GM21825 (cell line): ENCODE measurements around the gene AVPR2.

Experiments used
- ATAC-seq: cut with Tn5 transposase; IDR thresholded peaks from one replicate; pipeline ENCODE4 v1.9.1; 2021; ENCODE audit warnings: mild to moderate bottlenecking, moderate library complexity; ENCODE audit not compliant: unreplicated experiment

AVPR2 gene

DNA sequence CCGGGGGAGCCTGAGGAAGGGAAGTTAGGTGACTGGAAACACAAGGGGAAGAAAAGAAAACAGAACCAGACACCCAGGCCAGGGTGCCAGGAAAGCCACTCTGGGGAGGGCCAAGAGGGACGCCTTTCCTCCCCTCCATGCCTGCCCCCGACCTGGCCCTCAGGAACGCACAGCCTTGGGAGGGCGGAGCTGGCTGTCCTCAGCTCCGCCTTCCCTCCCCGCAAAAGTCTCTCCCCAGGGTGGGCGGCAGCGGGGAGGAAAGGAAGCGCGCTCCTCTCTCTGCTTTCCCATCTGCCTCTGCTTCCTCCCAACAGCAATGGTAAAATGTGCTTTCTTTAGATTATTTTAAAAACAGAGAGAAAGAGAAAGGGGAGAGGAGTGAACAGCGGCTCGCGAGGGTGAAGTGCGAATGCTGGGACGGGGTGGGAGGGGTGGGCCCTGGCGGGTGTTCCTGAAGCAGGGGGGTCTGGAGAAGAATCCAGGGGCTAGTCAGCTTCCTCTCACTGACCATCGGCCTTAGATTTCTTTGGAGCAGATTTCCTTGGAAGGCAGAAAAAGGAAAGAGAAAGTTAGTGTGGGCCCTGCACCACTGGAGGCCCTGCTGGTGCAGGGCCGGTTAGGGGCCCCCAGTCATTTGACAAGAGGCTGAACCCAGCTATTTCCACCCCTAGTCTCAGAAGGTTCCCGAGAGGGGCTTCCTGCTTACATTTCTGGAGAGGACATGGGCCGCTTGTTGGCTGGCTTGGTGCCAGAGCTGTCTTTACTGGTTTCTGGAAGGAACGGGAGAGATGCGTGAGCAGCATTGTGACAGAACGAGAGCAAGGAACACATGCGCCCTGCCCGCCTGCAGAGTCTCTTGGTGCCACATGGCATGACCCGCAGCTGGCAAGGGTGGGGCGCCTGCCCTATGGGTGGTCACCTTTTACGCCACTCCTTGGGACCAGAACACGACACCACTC is 44.7 kb downstream of the AVPR2 start:
- ATAC-seq, result no peak

DNA sequence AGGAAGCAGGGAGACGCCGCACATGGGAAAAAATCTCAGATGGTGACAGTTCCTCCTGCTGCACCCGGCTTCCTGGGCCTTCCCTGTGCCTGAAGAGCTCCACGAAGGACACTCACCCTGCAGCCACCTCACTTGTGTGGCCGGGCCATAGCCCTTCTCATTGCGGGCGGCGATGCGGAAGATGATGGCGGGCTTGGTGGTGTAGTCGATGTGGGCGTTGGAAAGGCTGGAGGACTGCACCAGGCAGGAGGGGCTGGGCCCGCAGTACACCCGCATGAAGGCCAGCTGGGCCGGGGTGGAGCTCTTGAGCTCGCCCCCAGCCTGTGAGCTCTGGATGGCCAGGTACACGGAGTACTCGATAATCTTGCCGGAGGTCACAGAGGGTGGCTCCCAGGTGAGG is 45.7 kb downstream of the AVPR2 start:
- no peak for ATAC-seq

DNA sequence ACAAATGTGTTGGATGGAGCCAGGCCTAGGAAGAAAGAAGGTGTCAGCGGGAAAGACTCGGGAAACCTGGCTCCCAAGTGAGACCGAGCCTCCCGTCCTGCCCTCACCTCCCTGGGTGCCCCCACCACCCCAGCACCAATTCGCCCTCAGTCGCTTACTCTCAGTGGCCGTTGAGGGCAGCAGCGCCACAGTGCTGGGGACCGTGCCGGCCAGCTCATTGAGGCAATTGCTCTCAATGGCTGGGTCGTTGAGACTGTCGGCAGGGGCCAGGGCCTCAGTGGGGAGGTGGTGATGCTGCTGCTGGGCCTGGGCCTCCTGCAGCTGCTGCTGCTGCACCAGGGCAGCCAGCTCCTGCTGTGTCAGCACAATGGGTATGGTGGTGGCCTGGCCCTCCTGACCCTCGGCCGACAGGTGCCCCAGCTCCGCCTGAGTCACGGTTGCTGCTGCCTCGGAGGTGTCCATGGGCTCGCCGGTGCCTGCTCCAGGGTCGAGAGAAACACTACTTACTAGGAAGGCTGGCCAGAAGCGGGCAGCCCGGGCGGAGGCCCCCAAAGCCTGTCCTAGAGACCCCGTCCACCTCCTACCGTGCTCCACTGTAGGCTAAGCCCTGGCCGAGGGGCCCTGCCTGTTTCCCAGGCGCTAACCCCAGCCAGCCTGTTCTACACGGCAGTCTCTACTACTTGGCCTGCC is 47.4 kb downstream of the AVPR2 start:
- ATAC-seq, result no peak

DNA sequence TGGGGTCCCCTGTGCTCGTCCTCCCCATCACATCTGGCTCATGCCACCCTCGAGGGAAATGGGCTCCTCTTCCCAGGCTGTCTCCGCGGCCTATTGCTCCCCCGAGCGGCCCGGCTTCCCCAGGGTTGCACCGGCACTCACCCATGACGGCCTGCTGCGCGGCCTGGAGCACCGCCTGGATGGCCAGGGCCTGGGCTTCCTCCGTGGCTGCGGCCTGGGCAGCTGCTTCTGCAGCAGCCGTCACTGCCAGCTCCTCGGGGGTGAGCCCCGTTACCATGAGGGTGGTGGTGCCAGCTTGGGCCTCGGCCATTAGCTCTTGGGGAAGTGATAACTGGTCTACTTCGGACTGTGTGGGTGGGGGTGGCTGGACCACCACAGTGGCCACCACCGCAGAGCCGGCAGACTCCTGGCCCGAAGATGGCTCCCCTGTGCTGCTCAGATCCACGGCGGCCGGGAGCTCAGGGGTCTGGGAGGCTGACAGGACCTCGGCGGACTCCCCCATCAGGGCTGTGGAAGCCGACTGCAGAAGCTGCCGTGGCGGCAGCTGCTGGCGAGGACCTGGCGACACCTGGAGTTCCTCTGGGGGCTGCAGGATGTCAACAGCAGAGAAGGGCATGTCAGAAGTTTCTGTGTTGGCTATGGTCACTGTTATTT is 48.0 kb downstream of the AVPR2 start:
- ATAC-seq, result no peak

DNA sequence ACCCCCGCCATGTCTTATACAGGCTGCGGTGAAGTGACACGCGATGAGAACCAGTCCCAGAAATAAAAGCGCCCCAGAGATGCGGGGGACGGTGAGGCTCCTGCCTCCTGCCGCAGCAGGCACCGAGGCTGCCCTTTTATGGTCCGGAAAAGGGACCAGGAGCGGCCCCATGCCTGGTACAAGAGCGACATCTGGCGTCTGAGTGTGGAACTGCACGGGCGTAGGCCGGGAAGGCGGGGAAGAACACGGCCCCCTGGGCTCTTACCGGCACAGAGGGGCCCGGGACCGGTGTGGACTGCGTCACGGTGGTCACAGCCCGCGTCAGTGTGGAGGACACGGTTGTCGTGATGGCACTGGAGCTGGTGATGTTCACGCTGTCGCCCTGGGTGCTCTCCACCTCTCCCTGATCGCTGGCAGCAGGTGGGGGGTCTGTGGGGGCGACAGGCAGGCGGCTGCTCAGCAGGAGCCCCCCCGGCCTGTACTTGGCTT is 48.9 kb downstream of the AVPR2 start:
- ATAC-seq, result no peak

DNA sequence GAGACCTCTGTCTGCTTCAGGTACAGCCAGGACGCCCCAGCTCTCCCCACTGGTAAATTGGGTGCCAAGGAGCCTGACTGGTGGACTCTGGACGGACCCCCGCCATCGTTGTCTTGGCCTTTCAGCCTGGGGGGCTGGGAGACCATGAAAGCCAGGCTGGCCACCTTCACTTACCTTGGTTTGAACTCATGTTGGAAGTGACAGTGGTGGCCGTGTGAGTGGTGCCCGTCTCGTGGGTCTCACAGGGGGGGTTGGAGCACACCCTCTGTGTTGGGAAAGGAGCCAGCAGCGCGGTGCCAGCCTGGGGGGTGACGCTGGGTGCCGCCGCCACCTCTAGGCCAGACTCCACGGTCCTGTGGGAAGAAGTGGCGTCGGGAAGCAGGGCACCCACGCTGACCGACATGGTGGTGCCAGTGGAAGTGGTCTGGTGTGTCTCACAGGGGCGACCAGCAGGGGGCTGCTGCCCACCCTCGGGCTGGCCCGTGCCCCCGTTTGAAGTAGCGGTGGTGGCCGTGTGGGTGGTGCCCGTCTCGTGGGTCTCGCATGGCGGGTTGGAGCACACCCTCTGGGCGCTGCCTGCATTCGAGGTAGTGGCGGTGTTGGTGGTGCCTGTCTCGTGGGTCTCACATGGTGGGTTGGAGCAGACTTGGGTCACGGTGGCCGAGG is 49.6 kb downstream of the AVPR2 start:
- ATAC-seq, result no peak

DNA sequence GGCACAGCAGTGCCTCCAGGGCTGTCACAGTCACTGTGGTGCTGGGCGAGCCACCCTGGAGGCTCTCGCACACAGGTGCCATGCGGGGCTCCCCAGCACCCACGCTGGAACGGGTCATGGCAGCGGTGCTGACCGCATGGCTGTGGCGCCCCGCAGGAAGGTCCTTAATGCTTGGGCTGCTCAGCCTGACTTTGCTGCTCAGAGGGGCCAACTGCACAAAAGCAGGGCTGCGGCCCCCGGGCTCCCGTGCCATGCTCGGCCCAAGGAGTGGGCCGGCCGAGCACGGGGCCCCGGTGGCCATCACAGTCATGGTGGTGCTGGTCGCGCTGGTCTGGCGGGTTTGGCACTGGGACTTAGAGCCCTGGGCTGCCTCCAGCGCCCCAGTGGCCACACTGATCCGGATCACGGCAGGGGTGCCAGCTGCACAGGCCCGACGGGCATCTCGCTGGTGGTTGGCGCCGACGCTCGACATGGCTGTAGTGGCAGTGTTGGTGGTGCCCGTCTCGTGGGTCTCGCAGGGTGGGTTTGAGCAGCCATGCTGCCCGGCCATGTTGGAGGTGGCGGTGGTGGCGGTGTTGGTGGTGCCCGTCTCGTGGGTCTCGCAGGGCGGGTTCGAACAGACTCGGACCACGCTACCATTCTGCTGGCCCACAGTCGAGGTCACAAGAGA is 50.2 kb downstream of the AVPR2 start:
- no peak for ATAC-seq

DNA sequence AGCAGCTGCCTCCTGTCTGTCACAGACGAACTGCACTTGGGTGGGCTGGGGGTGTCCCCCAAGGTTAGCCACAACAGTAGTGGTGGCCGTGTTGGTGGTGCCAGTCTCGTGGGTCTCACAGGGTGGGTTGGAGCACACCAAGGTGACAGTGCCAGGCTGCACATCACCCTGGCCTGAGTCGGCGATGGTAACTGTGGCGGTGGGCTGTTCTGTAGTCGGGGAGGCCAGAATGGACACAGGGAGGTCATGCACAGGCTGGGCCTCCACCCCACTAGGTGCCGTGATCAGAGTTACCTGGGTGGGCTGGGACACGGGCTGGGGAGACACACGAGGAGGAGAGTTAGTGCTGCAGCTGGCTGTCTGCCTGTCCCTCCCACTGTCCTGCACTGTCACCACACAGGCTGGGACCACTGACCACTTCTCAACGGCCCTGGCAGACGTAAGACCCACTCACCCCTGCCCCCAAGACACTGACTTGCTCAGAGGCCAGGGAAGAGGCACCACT is 50.8 kb downstream of the AVPR2 start:
- no peak for ATAC-seq

DNA sequence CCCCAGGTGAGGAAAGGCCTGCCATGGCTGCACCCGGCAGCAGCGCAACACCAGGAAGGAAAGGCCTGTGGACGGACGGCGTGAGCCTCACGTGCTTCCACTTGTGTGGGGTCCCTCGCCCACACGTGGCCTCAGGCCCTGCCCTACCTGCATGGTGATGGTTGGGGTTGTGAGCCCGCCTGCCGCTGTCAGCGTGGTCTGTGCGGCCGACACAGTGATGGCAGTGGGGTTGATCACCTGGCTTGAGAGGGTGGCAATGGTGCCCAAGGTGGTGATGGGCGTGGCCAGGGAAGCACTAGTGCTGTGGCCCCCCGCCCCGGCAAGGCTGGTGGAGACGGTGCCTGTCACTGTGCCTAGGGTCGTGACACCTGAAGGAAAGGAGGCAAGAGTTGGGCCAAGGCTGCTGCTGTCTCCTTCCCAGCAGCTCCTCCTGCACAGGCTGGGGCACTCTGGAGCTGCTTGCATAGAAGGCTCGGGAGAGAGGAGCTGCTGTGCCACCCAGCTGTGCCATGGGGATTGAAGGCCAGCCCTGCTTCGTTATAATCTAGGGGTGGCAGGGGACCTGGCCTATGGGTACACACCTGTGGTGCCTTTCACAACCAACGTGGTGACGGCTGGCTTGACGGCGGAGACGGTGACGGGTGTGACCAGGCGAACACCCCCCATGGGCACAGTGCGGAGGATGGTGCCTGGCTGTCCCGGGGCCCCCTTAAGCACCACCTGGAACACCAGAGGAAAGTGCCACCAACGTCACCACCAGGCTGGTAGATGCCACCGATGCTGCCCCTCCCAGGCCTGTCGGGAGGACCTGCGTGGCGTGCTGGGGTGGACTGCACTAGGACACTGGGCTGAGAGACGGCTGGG is 51.8 kb downstream of the AVPR2 start:
- no peak for ATAC-seq
